WERI-Rb-1 (cell line): ENCODE results near the gene ITFG1.

Experiments used
- DNase-seq: peaks from one replicate; pipeline ENCODE4 v3.0.0-alpha.2; 2020
- H3K27ac ChIP-seq: fragments of 250-450 bp; sonication (Bioruptor Pico); 2 replicates; pipeline ENCODE4 v1.5.1; 2020; ENCODE audit warnings: mild to moderate bottlenecking, moderate library complexity
- H3K27me3 ChIP-seq: fragments of 250-450 bp; sonication (Bioruptor Pico); 2 replicates; pipeline ENCODE4 v1.5.1; 2021; ENCODE audit warnings: mild to moderate bottlenecking, low read depth, moderate library complexity; ENCODE audit not compliant: insufficient read depth, severe bottlenecking
- H3K36me3 ChIP-seq: fragments of 250-450 bp; sonication (Bioruptor Pico); 2 replicates; pipeline ENCODE4 v1.5.1; 2020; ENCODE audit warnings: mild to moderate bottlenecking, moderate library complexity
- H3K4me3 ChIP-seq: 2 replicates; pipeline ENCODE4 v1.5.1; 2011; ENCODE audit warnings: low read depth, mild to moderate bottlenecking, control low read depth, low read length
- H3K9me3 ChIP-seq: fragments of 250-450 bp; sonication (Bioruptor Pico); 2 replicates; pipeline ENCODE4 v1.5.1; 2021; ENCODE audit warnings: mild to moderate bottlenecking, moderate library complexity; ENCODE audit not compliant: severe bottlenecking
- TF ChIP-seq, protein P1 (sequence below): IDR thresholded peaks from 2 replicates; pipeline ENCODE4 v1.5.1; 2011; ENCODE audit warnings: low read depth, mild to moderate bottlenecking, control low read depth, inconsistent platforms, low read length

The ITFG1 gene

GRCh38 chr16:47388705-47389104, 72.2 kb downstream of the ITFG1 start:
- no peak for DNase-seq

DNA sequence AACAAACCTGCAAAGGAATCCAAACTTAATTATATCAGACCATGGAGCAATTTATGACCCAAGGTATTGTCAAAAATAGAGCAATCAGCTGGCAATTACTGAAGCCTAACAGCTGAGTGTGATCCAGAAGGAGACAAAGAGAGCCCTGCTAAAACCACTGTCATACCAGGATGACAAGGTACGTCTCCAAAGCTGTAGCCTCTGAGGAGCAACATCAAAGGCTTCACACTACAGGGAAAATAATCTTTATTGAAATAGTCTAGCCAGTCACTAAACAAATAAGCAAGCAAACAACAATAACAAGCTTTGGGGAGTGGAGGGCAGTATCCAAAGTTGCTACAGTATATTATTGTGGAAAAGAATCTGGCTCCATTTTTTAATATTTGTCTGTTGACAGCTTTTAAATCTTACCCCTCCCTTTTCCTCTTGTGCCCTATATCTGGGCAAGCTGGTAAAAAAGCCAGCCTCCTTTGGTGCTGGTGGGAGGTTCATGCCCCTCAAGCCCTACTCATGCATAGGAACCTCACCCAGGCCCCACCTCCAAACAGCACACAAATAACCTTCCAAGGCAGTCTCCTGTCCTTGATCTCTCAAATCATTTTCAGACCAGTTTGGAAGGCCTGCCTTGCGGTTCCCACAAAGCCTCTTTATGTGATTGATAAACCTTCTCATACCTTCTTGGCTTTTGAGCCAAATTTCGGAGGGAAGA, 73.7 kb downstream of the ITFG1 start:
- no peaks in the 10 kb centered on the region for H3K27me3 ChIP-seq
- no peaks in the 10 kb centered on the region for H3K9me3 ChIP-seq
- no peak overlapping the region for H3K4me3 ChIP-seq
- no peak overlapping the region for H3K27ac ChIP-seq
- TF ChIP-seq, protein P1, sequence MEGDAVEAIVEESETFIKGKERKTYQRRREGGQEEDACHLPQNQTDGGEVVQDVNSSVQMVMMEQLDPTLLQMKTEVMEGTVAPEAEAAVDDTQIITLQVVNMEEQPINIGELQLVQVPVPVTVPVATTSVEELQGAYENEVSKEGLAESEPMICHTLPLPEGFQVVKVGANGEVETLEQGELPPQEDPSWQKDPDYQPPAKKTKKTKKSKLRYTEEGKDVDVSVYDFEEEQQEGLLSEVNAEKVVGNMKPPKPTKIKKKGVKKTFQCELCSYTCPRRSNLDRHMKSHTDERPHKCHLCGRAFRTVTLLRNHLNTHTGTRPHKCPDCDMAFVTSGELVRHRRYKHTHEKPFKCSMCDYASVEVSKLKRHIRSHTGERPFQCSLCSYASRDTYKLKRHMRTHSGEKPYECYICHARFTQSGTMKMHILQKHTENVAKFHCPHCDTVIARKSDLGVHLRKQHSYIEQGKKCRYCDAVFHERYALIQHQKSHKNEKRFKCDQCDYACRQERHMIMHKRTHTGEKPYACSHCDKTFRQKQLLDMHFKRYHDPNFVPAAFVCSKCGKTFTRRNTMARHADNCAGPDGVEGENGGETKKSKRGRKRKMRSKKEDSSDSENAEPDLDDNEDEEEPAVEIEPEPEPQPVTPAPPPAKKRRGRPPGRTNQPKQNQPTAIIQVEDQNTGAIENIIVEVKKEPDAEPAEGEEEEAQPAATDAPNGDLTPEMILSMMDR, result no peak
- H3K36me3 ChIP-seq, result no peaks in the 10 kb centered on the region
- DNase-seq, result no peak

More at GRCh38 chr16:47388705-47389104, 72.2 kb downstream of the ITFG1 start:
- H3K4me3 ChIP-seq, result no peak overlapping the region
- TF ChIP-seq, protein P1, result no peak
- no peak overlapping the region for H3K27ac ChIP-seq
- H3K27me3 ChIP-seq, result no peaks in the 10 kb centered on the region
- H3K36me3 ChIP-seq, result no peaks in the 10 kb centered on the region
- no peaks in the 10 kb centered on the region for H3K9me3 ChIP-seq

GRCh38 chr16:47386201-47386718, 74.6 kb downstream of the ITFG1 start:
- no peak for DNase-seq
- H3K27me3 ChIP-seq, result no peaks in the 10 kb centered on the region
- H3K36me3 ChIP-seq, result no peaks in the 10 kb centered on the region
- H3K9me3 ChIP-seq, result no peaks in the 10 kb centered on the region
- no peak overlapping the region for H3K27ac ChIP-seq
- no peak overlapping the region for H3K4me3 ChIP-seq
- TF ChIP-seq, protein P1, result no peak

DNA sequence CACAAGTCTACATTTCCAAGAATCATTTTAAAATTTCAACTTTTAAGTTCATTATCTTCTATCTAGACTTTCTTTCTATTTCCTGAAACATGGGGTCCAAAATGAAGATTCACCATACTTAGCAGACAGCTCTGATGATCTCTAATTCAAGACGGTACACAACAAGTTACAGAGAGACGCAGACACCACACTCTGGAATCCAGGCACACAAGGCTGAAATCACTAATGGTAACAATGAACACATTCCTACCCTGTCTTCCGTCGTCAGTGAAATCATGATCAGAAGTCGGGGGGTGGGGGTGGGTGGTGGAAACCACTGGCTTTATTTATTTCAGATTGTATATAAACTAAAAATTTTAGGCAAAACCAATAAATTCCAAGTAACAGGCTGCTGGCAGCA, 78.5 kb downstream of the ITFG1 start:
- Histone ChIP-seq H3K27me3 (no peaks in the 10 kb centered on the region), H3K36me3 (no peaks in the 10 kb centered on the region), H3K27ac (no peak overlapping the region), H3K4me3 (no peak overlapping the region), H3K9me3 (no peaks in the 10 kb centered on the region)
- TF ChIP-seq, protein P1, result no peak
- no peak for DNase-seq

GRCh38 chr16:47377154-47377553, 83.7 kb downstream of the ITFG1 start:
- Histone ChIP-seq H3K4me3 (no peak overlapping the region), H3K27me3 (no peaks in the 10 kb centered on the region), H3K9me3 (no peaks in the 10 kb centered on the region), H3K27ac (no peak overlapping the region), H3K36me3 (no peaks in the 10 kb centered on the region; the same call in 1 of the 2 replicates)
- no peak for DNase-seq
- TF ChIP-seq, protein P1, result no peak
